Astrocyte of the spinal cord (primary cell): ENCODE results near the gene JADE1.

Experiments
- DNase-seq: peaks from one replicate; pipeline ENCODE4 v3.0.0; 2011; ENCODE audit warnings: low read depth, low spot score
- H3K4me3 ChIP-seq: 2 replicates; pipeline ENCODE4 v1.5.1; 2011; ENCODE audit warnings: low read depth, mild to moderate bottlenecking, low read length, moderate library complexity
- in situ Hi-C: cut with HindIII; loops from 2 replicates; pipeline ENCODE4 v1.10.0; 2017; ENCODE audit warnings: low sequenced_read_pairs
- TF ChIP-seq, protein P1 (sequence below): IDR thresholded peaks from 2 replicates; pipeline ENCODE4 v1.5.1; 2012; ENCODE audit warnings: low read depth, mild to moderate bottlenecking, low read length, inconsistent platforms

The JADE1 gene

GRCh38 chr4:128850252-128850651 lies 40.8 kb downstream of the JADE1 start:
- in situ Hi-C loops, result no loop called here
- no peak for DNase-seq
- no peak overlapping the region for H3K4me3 ChIP-seq
- TF ChIP-seq, protein P1, sequence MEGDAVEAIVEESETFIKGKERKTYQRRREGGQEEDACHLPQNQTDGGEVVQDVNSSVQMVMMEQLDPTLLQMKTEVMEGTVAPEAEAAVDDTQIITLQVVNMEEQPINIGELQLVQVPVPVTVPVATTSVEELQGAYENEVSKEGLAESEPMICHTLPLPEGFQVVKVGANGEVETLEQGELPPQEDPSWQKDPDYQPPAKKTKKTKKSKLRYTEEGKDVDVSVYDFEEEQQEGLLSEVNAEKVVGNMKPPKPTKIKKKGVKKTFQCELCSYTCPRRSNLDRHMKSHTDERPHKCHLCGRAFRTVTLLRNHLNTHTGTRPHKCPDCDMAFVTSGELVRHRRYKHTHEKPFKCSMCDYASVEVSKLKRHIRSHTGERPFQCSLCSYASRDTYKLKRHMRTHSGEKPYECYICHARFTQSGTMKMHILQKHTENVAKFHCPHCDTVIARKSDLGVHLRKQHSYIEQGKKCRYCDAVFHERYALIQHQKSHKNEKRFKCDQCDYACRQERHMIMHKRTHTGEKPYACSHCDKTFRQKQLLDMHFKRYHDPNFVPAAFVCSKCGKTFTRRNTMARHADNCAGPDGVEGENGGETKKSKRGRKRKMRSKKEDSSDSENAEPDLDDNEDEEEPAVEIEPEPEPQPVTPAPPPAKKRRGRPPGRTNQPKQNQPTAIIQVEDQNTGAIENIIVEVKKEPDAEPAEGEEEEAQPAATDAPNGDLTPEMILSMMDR, result no peak

- no peak overlapping the region for H3K4me3 ChIP-seq
- TF ChIP-seq, protein P1, result no peak
- in situ Hi-C loops, result no loop called here
- DNase-seq, result peak; percentile 61
Measured at GRCh38 chr4:128853741-128854140, 44.2 kb downstream of the JADE1 start.

DNA sequence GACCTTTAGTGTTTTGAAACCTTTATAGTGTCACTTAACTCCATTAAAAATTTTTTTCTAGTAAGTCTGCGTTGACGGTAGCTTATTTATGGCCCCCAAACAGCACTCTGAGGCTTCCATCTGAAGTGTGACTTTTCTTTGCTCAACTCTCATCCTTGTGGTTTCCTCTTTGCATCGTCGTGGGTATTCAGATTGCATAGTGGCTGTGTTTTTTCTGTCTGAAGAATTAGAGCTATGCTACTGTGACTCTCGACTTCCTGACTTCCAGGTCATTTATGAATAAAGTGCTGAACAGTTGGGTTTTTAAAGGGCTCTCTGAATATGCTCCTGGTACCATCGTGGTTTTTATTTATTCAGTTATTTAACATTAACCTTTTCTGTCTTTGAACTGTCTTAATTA lies 44.9 kb downstream of the JADE1 start:
- peak; percentile 53 for DNase-seq
- H3K4me3 ChIP-seq, result no peak overlapping the region
- in situ Hi-C loops, result no loop called here
- TF ChIP-seq, protein P1, result no peak

DNA sequence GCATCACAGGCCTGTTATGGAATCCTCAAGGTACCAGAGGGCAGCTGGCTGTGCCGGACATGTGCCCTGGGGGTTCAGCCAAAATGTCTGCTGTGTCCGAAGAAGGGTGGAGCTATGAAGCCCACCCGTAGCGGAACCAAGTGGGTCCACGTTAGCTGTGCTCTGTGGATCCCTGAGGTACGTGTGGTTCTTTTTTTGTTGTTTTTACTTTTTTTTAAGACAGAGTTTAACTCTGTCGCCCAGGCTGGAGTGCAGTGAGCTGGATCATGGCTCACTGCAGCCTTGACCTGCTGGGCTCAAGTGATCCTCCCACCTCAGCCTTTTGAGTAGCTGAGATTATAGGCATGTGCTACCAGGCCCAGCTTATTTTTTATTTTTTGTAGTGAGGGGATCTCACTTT lies 46.1 kb downstream of the JADE1 start:
- TF ChIP-seq, protein P1, result no peak
- in situ Hi-C loops, result no loop called here
- DNase-seq, result no peak
- no peak overlapping the region for H3K4me3 ChIP-seq

DNA sequence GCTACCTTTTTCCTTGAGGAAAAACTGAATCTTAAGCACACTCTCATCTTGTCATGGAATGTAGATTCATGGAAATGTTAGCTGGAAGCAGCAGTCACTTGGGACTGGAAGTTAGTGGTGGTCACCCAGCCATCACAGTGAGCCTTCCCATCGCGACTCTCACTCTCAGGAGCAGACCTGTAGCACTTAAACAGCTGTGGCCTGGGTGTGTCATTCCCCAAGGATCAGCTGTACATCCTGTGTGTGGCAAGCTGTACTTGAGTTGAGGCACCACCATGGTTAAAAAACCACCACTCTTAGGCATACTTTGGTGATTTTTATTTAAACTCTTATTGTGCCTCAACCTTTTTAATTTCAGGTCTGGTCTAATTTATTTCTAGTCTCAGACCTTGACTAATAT lies 46.7 kb downstream of the JADE1 start:
- TF ChIP-seq, protein P1, result no peak
- no peak for DNase-seq
- no peak overlapping the region for H3K4me3 ChIP-seq
- in situ Hi-C loops, result no loop called here

DNA sequence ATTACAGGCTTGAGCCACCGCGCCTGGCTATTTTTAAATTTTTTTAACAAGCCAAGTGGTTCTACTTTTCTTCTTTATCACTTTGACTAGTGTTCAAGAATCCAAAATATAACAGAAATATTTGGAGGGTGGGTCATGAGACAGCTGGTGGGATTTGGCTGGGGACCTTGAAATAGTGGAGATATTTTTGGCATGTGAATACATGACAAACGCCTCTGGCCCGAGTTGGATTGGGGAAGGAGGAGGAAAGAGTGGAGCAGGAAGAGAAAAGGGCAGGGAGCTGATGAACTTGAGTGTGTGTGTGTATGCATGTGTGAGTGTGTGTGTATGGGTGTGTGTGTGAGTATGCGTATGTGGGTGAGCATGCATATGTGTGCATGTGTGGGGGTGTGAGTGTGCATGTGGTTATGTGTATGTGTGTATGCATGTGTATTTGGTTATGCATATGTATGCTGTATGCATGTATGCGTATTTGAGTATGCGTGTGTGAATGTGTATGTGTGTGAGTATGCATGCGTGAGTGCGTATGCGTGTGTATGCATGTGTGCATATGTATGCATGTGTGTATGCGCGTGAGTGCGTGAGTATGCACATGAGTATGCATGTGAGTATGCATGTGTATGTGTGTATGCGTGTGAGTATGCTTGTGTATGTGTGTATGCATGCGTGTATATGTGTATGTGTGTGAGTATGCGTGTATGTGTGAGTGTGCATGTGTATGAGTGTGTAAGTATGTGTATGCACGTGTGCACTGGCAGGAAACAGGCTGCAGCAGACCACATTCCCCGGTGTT lies 49.6 kb downstream of the JADE1 start:
- in situ Hi-C loops, result no loop called here
- TF ChIP-seq, protein P1, result no peak
- peak; percentile 47 for DNase-seq
- H3K4me3 ChIP-seq, result no peak overlapping the region
